ENCODE data around the gene RMND5B. TPM values are rescaled to one million over a fixed set of nuclear protein-coding genes. Genes with fewer than 3 reads are reported as not detected.
A peak's percentile ranks its signal among the peaks of the same experiment; 100 is the strongest.

RMND5B gene
- total and polyA plus RNA-seq, 10 of the 15 experiments (the other 5 are each of a cell fraction or from before 2014, with no cell fraction given): 1.6 to 50.7 (median 30.9) TPM

- TF ChIP-seq ZNF687 (IDR thresholded peaks at IDR 0.05): peak; percentile 37; the same call in 1 of the 2 replicates
- TF ChIP-seq IKZF2 (IDR thresholded peaks at IDR 0.05): 0 out of 4 replicates have a peak, but pooled peaks of 1 of the 2 experiments have one; percentile 9
- no peak for TF ChIP-seq STAT1 (conservative IDR thresholded peaks at IDR 0.05)
- TF ChIP-seq GATAD2B (conservative IDR thresholded peaks at IDR 0.05; ENCODE audit: low read depth): 0 out of 2 replicates have a peak, but pooled peaks have one; percentile 22
- TF ChIP-seq ZZZ3 (IDR thresholded peaks at IDR 0.05; ENCODE audit: control insufficient read depth, insufficient read length, low read depth): no peak
- TF ChIP-seq CHD1 (IDR thresholded peaks at IDR 0.05; ENCODE audit: low read depth, low read length): no peak
These were observed 24.1 kb upstream of the RMND5B start (continued) for GRCh38 chr5:178106556-178107239.

- no peak for ATAC-seq
- POLR2A ChIA-PET: no interaction called here
- no peak for FAIRE-seq
- RAD21 ChIA-PET (ENCODE audit: unreplicated experiment): no interaction called here
- no peak overlapping the region for H3K4me2 ChIP-seq (ENCODE audit: control insufficient read depth, insufficient read depth)
- no peaks in the 10 kb centered on the region for H4K20me1 ChIP-seq (ENCODE audit: control insufficient read depth, insufficient read depth)
- intact Hi-C loops (cut with micrococcal nuclease; ENCODE audit: unreplicated experiment): no loop called here
- no peak overlapping the region for H2AFZ ChIP-seq (ENCODE audit: control insufficient read depth, low read depth, low read length)
- no TSS peak for BruUV-seq (replicated peaks)
- H3K4me3 ChIP-seq: no peak overlapping the region
- H3K36me3 ChIP-seq (ENCODE audit: control insufficient read depth in 2 of 2, insufficient read depth in 2 of 2, low read length in 1 of 2): no peaks in the 10 kb centered on the region
- DNase-seq (ENCODE audit: low read depth, low spot score): no peak
- in situ Hi-C loops (cut with MboI): no loop called here
- no peaks in the 10 kb centered on the region for H3K9me3 ChIP-seq (replicated peaks; ENCODE audit: control insufficient read depth, insufficient read depth, low read length)
- H3K9ac ChIP-seq (ENCODE audit: control insufficient read depth, insufficient read depth, low read length): no peak overlapping the region
- CTCF ChIA-PET: interaction anchor here (3.0 kb wide), 1 partner anchor 13 kb away, joined by 21 read pairs; no protein-coding TSS in a partner anchor
- no peaks in the 10 kb centered on the region for H3K27me3 ChIP-seq (replicated peaks in 1 of 2; ENCODE audit: control insufficient read depth in 2 of 2, insufficient read depth in 2 of 2, low read length in 1 of 2)
- peaks cover 11% of the 10 kb centered on the region for H3K4me1 ChIP-seq (ENCODE audit: control insufficient read depth, insufficient read depth, low read length)
- H3K27ac ChIP-seq (ENCODE audit: control insufficient read depth, insufficient read depth): no peak overlapping the region
- WGBS (ENCODE audit: insufficient coverage, insufficient replicate concordance, low lambda C conversion rate, missing lambda C conversion rate): 74% methylated on average over 5 of the region's 5 CpGs
- H3K79me2 ChIP-seq (ENCODE audit: control insufficient read depth, insufficient read depth, low read length): no peaks in the 10 kb centered on the region
- no peak for TF ChIP-seq JUNB (IDR thresholded peaks at IDR 0.05)
- TF ChIP-seq BACH1 (IDR thresholded peaks at IDR 0.05; ENCODE audit: borderline replicate concordance): no peak
- no peak for TF ChIP-seq USF2 (IDR thresholded peaks at IDR 0.05; ENCODE audit: borderline replicate concordance, low read depth, low read length)
- no peak for TF ChIP-seq YBX1 (IDR thresholded peaks at IDR 0.05)
- TF ChIP-seq CBX5 (IDR thresholded peaks at IDR 0.05; ENCODE audit: low read depth): no peak
- TF ChIP-seq RBBP5 (conservative IDR thresholded peaks at IDR 0.05): no peak
- no peak for TF ChIP-seq ASH2L (IDR thresholded peaks at IDR 0.05; ENCODE audit: borderline replicate concordance, low read depth)
- TF ChIP-seq CHD2 (IDR thresholded peaks at IDR 0.05; ENCODE audit: borderline replicate concordance, low read depth, low read length): no peak
- SMC1A ChIA-PET (ENCODE audit: uncharacterized antibody, unreplicated experiment): interaction anchor here (2.6 kb wide), 1 partner anchor 30 kb away, joined by 9 read pairs; no protein-coding TSS in a partner anchor
These were observed 23.0 kb upstream of the RMND5B start for GRCh38 chr5:178107756-178108310.

Data from GM12878 (cell line).